GM23338 (cell line): ENCODE results near the gene MAPK9. TPM values are rescaled to one million over a fixed set of nuclear protein-coding genes. Genes with fewer than 3 reads are reported as not detected.

Source experiments
- ATAC-seq: fragments of 200-7000 bp; cut with Tn5 transposase; 3 replicates; pipeline ENCODE4 v1.9.1; 2020
- DNase-seq: peaks from one replicate; pipeline ENCODE4 v3.0.0-alpha.2; 2015; ENCODE audit warnings: low spot score
- H2AFZ ChIP-seq: fragments of 200-600 bp; sonication (generic); 2 replicates; pipeline ENCODE4 v1.8.0; 2016; ENCODE audit warnings: antibody characterized with exemption, mild to moderate bottlenecking, moderate library complexity
- H3F3A ChIP-seq: fragments of 200-600 bp; sonication (generic); replicated peaks from 2 replicates; pipeline ENCODE4 v1.8.0; 2017; ENCODE audit warnings: antibody characterized with exemption, mixed run types, low read depth
- H3K27ac ChIP-seq: fragments of 200-600 bp; sonication (generic); 2 replicates; pipeline ENCODE4 v1.6.1; 2016; ENCODE audit warnings: low read depth
- H3K27me3 ChIP-seq: fragments of 200-600 bp; sonication (generic); 2 replicates; pipeline ENCODE4 v1.8.0; 2016; ENCODE audit warnings: mild to moderate bottlenecking, mixed run types, moderate library complexity; ENCODE audit not compliant: insufficient read depth
- H3K36me3 ChIP-seq: fragments of 200-600 bp; sonication (generic); 2 replicates; pipeline ENCODE4 v1.8.0; 2016; ENCODE audit warnings: mild to moderate bottlenecking; ENCODE audit not compliant: insufficient read depth
- H3K4me1 ChIP-seq: fragments of 200-600 bp; sonication (generic); 2 replicates; pipeline ENCODE4 v1.8.0; 2016; ENCODE audit warnings: mild to moderate bottlenecking, moderate library complexity; ENCODE audit not compliant: insufficient read depth
- H3K4me2 ChIP-seq: fragments of 200-600 bp; sonication (generic); 2 replicates; pipeline ENCODE4 v1.7.1; 2017; ENCODE audit warnings: mixed run types
- H3K4me3 ChIP-seq: fragments of 200-600 bp; sonication (generic); 2 replicates; pipeline ENCODE4 v1.6.1; 2016; ENCODE audit warnings: mixed run types
- H3K79me2 ChIP-seq: fragments of 200-600 bp; sonication (generic); replicated peaks from 2 replicates; pipeline ENCODE4 v1.8.0; 2017; ENCODE audit warnings: mild to moderate bottlenecking; ENCODE audit not compliant: insufficient read depth
- H3K9me2 ChIP-seq: fragments of 200-600 bp; sonication (generic); 2 replicates; pipeline ENCODE4 v1.8.0; 2017; ENCODE audit not compliant: insufficient read depth
- H4K20me1 ChIP-seq: fragments of 200-600 bp; sonication (generic); replicated peaks from 2 replicates; pipeline ENCODE4 v1.8.0; 2017; ENCODE audit warnings: mild to moderate bottlenecking; ENCODE audit not compliant: insufficient read depth
- H3K27ac Mint-ChIP-seq: 2 replicates; pipeline ENCODE4 v1.8.0; 2020; ENCODE audit warnings: inconsistent platforms, mild to moderate bottlenecking, moderate library complexity, mixed read lengths
- H3K27me3 Mint-ChIP-seq: 3 replicates; pipeline ENCODE4 v1.8.0; 2022; ENCODE audit warnings: low read depth, mild to moderate bottlenecking, moderate library complexity, mixed read lengths, inconsistent platforms; ENCODE audit not compliant: insufficient read depth, poor library complexity
- H3K36me3 Mint-ChIP-seq: 3 replicates; pipeline ENCODE4 v1.8.0; 2021; ENCODE audit warnings: low read depth, mild to moderate bottlenecking, inconsistent platforms, moderate library complexity, mixed read lengths
- H3K4me1 Mint-ChIP-seq: 3 replicates; pipeline ENCODE4 v1.8.0; 2020; ENCODE audit warnings: mild to moderate bottlenecking, inconsistent platforms, mixed read lengths
- H3K4me3 Mint-ChIP-seq: 3 replicates; pipeline ENCODE4 v1.8.0; 2021; ENCODE audit warnings: moderate library complexity, mild to moderate bottlenecking, inconsistent platforms, mixed read lengths
- H3K9me3 Mint-ChIP-seq: 3 replicates; pipeline ENCODE4 v1.8.0; 2020; ENCODE audit warnings: moderate library complexity, mild to moderate bottlenecking, inconsistent platforms, mixed read lengths
- CREB1 ChIP-seq: fragments of 250-450 bp; sonication (Bioruptor Pico); IDR thresholded peaks from 2 replicates; pipeline ENCODE4 v1.5.0; 2020; ENCODE audit warnings: low read depth, mild to moderate bottlenecking, moderate library complexity
- CTCF ChIP-seq, 2 experiments: fragments of 200-600 bp in 1 of 2; sonication (generic) in 1 of 2; conservative IDR thresholded peaks; 2 replicates each; pipeline versions ENCODE4 v1.5.1 to v1.6.1; 2016 to 2017; ENCODE audit warnings: antibody characterized with exemption in 2 of 2, low read depth in 2 of 2, mild to moderate bottlenecking in 2 of 2, moderate library complexity in 1 of 2
- ETS1 ChIP-seq: IDR thresholded peaks from 2 replicates; pipeline ENCODE4 v1.6.1; 2016; ENCODE audit warnings: antibody characterized with exemption
- EZH2 ChIP-seq: fragments of 200-600 bp; sonication (generic); IDR thresholded peaks from one replicate; pipeline ENCODE4 v1.8.0; 2017; ENCODE audit warnings: antibody characterized with exemption, mild to moderate bottlenecking, low read depth; ENCODE audit not compliant: unreplicated experiment
- EZH2phosphoT487 ChIP-seq: fragments of 200-600 bp; sonication (generic); IDR thresholded peaks from one replicate; pipeline ENCODE4 v1.8.1; 2018; ENCODE audit warnings: antibody characterized with exemption; ENCODE audit not compliant: unreplicated experiment
- JUNB ChIP-seq: IDR thresholded peaks from one replicate; pipeline ENCODE4 v1.6.1; 2016; ENCODE audit warnings: antibody characterized with exemption; ENCODE audit not compliant: unreplicated experiment
- NANOG ChIP-seq: IDR thresholded peaks from 2 replicates; pipeline ENCODE4 v1.6.1; 2016; ENCODE audit warnings: antibody characterized with exemption, borderline replicate concordance
- POLR2AphosphoS5 ChIP-seq: IDR thresholded peaks from 2 replicates; pipeline ENCODE4 v1.6.1; 2016; ENCODE audit warnings: antibody characterized with exemption, low read depth
- REST ChIP-seq: IDR thresholded peaks from one replicate; pipeline ENCODE4 v1.6.1; 2018; ENCODE audit warnings: antibody characterized with exemption; ENCODE audit not compliant: unreplicated experiment
- STAT1 ChIP-seq: IDR thresholded peaks from one replicate; pipeline ENCODE4 v1.6.1; 2016; ENCODE audit warnings: antibody characterized with exemption; ENCODE audit not compliant: unreplicated experiment
- ZNF114 ChIP-seq: fragments of 250-450 bp; sonication (Bioruptor Pico); IDR thresholded peaks from 2 replicates; pipeline ENCODE4 v1.5.0; 2020; ENCODE audit warnings: mild to moderate bottlenecking, moderate library complexity
- ZNF331 ChIP-seq: fragments of 250-450 bp; sonication (Bioruptor Pico); IDR thresholded peaks from 2 replicates; pipeline ENCODE4 v1.5.0; 2020; ENCODE audit warnings: low read depth, mild to moderate bottlenecking, moderate library complexity
- ZNF462 ChIP-seq: fragments of 250-450 bp; sonication (Bioruptor Pico); IDR thresholded peaks from 2 replicates; pipeline ENCODE4 v1.5.0; 2020; ENCODE audit warnings: mild to moderate bottlenecking, moderate library complexity
- polyA plus RNA-seq: library from polyadenylated mRNA; unstranded; fragments of >200 nt; fragmentation: Nextera tagmentation; extraction: Ambion mirVana; gene quantifications from 2 replicates; pipeline ENCODE4 v1.2.1, GENCODE V29; 2016
- total RNA-seq: library from RNA; depleted of rRNA; stranded (reverse); fragments of >200 nt; shearing (Covaris generic); gene quantifications from 2 replicates; pipeline ENCODE4 v1.2.3, GENCODE V29; 2014

MAPK9 gene
- total and polyA plus RNA-seq, 2 experiments from 2014 or later: 16.8 to 37.0 TPM

DNA sequence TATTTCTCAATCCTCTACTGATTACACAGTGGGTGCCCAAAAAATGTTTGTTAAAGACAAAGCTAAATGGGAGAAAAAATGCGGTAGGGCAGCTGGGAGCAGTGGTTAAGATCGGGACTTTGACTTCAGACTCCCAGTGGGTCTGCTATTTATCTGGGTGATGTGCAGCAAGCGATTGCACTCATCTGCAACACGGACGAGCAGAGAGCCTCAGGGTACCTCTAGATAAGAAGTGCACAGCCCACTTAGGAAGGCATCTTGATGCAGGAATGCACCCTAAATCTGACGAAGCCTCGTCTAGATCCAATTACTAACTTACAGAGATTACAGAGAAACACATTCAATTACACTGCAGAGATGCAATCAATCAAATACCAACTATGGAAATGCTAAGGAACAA is 4.0 kb downstream of the MAPK9 start:
- Histone ChIP-seq H3K27me3 (no peaks in the 10 kb centered on the region), H3K27ac (no peak overlapping the region), H3K79me2 (peaks cover 78% of the 10 kb centered on the region), H3F3A (no peaks in the 10 kb centered on the region), H3K36me3 (no peaks in the 10 kb centered on the region), H3K4me3 (no peak overlapping the region), H3K4me2 (no peak overlapping the region), H3K9me2 (no peaks in the 10 kb centered on the region), H3K4me1 (peaks cover 31% of the 10 kb centered on the region), H2AFZ (no peak overlapping the region), H4K20me1 (peaks cover 29% of the 10 kb centered on the region)
- TF ChIP-seq NANOG (no peak), POLR2AphosphoS5 (no peak), CREB1 (CRISPR knock-in tag) (no peak), JUNB (no peak), EZH2 (no peak), CTCF (conservative IDR thresholded peaks at IDR 0.05; ENCODE audit: low read depth in 2 of 2) (no peak), ZNF331 (CRISPR knock-in tag) (no peak), EZH2phosphoT487 (no peak), ZNF114 (no peak), STAT1 (no peak), ZNF462 (CRISPR knock-in tag) (no peak), ETS1 (no peak), REST (no peak)
- H3K4me1 Mint-ChIP-seq: peaks cover 48% of the 10 kb centered on the region
- H3K4me3 Mint-ChIP-seq: no peak overlapping the region
- DNase-seq (no peak), ATAC-seq (no peak)
- H3K36me3 Mint-ChIP-seq: peaks cover 32% of the 10 kb centered on the region
- peaks cover 2% of the 10 kb centered on the region; the same call in 1 of the 3 replicates for H3K9me3 Mint-ChIP-seq
- peaks cover 9% of the 10 kb centered on the region for H3K27me3 Mint-ChIP-seq
- H3K27ac Mint-ChIP-seq: no peak overlapping the region
